ENCODE data around the gene NETO2. TPM values are rescaled to one million over a fixed set of nuclear protein-coding genes. Genes with fewer than 3 reads are reported as not detected.
"Not testable (repeated sequence)": the region's sequence is repeated elsewhere in the genome, so short reads cannot be mapped to it uniquely, and the experiment has no call there.

The NETO2 gene
- total RNA-seq, 1 donor from 2014 or later: 18.7 TPM

GRCh38 chr16:47140686-47141085 lies 3.1 kb downstream of the NETO2 start:
- no peaks in the 10 kb centered on the region for H3K9me3 ChIP-seq
- intact Hi-C loops (cut with DNase I): loop anchor here (10.0 kb wide), 1 partner anchor 1014 kb away; the partner anchor contains the start of gene ABCC12
- DNase-seq (no peak), ATAC-seq (no peak)
- no peak overlapping the region for H3K27ac ChIP-seq
- H3K4me3 ChIP-seq: no peak overlapping the region
- no peak for TF ChIP-seq CTCF (IDR thresholded peaks at IDR 0.05)
- peaks cover 13% of the 10 kb centered on the region for H3K27me3 ChIP-seq (ENCODE audit: low read depth)
- H3K4me1 ChIP-seq: peaks cover 15% of the 10 kb centered on the region
- H3K36me3 ChIP-seq: no peaks in the 10 kb centered on the region

- ATAC-seq (no peak), DNase-seq (no peak)
- intact Hi-C loops (cut with DNase I): loop anchor here (10.0 kb wide), 1 partner anchor 1015 kb away; the partner anchor contains the start of gene ABCC12
- Histone ChIP-seq H3K27ac (no peak overlapping the region), H3K27me3 (ENCODE audit: low read depth) (peaks cover 5% of the 10 kb centered on the region), H3K4me3 (no peak overlapping the region), H3K9me3 (no peaks in the 10 kb centered on the region), H3K4me1 (peaks cover 14% of the 10 kb centered on the region), H3K36me3 (no peaks in the 10 kb centered on the region)
- TF ChIP-seq CTCF (IDR thresholded peaks at IDR 0.05): no peak
Measured at GRCh38 chr16:47139561-47140185, 4.1 kb downstream of the NETO2 start.

- H3K9me3 ChIP-seq; ATAC-seq; H3K4me1 ChIP-seq; H3K4me3 ChIP-seq; H3K27me3 ChIP-seq (ENCODE audit: low read depth); intact Hi-C loops (cut with DNase I); H3K27ac ChIP-seq; H3K36me3 ChIP-seq; DNase-seq: not testable (repeated sequence)
Measured at GRCh38 chr16:47137925-47138324, 5.8 kb downstream of the NETO2 start.

- H3K27me3 ChIP-seq (ENCODE audit: low read depth): no peaks in the 10 kb centered on the region
- H3K27ac ChIP-seq: no peak overlapping the region
- ATAC-seq (no peak), DNase-seq (no peak)
- no peaks in the 10 kb centered on the region for H3K4me1 ChIP-seq
- H3K4me3 ChIP-seq: no peak overlapping the region
- intact Hi-C loops (cut with DNase I): no loop called here
- no peaks in the 10 kb centered on the region for H3K9me3 ChIP-seq
- TF ChIP-seq CTCF (IDR thresholded peaks at IDR 0.05): no peak
- no peaks in the 10 kb centered on the region for H3K36me3 ChIP-seq
Measured at GRCh38 chr16:47136099-47136842, 7.5 kb downstream of the NETO2 start.

- no peaks in the 10 kb centered on the region for H3K9me3 ChIP-seq
- intact Hi-C loops (cut with DNase I): no loop called here
- no peaks in the 10 kb centered on the region for H3K36me3 ChIP-seq
- H3K4me1 ChIP-seq: no peaks in the 10 kb centered on the region
- H3K27me3 ChIP-seq (ENCODE audit: low read depth): no peaks in the 10 kb centered on the region
- H3K27ac ChIP-seq: no peak overlapping the region
- no peak for TF ChIP-seq CTCF (IDR thresholded peaks at IDR 0.05)
- ATAC-seq (no peak), DNase-seq (no peak)
- H3K4me3 ChIP-seq: no peak overlapping the region
Measured at GRCh38 chr16:47134550-47134949, 9.2 kb downstream of the NETO2 start.

GRCh38 chr16:47132308-47132707 lies 11.4 kb downstream of the NETO2 start:
- intact Hi-C loops (cut with DNase I): no loop called here

More at GRCh38 chr16:47132308-47132707, 11.4 kb downstream of the NETO2 start:
- H3K27me3 ChIP-seq (ENCODE audit: low read depth): no peaks in the 10 kb centered on the region
- H3K27ac ChIP-seq: no peak overlapping the region
- DNase-seq: no peak
- no peaks in the 10 kb centered on the region for H3K36me3 ChIP-seq
- no peak for TF ChIP-seq CTCF (IDR thresholded peaks at IDR 0.05)
- ATAC-seq: no peak
- H3K4me3 ChIP-seq: no peak overlapping the region
- H3K4me1 ChIP-seq: no peaks in the 10 kb centered on the region
- H3K9me3 ChIP-seq: no peaks in the 10 kb centered on the region

All from lower lobe of right lung (tissue), 2 donors.